K562 (cell line): ENCODE results near the gene DRP2.

Experiments used
- CTCF ChIP-seq, 3 experiments: IDR thresholded peaks in 2 of 3; conservative IDR thresholded peaks in 1 of 3; 2 replicates each; pipeline ENCODE4 v1.5.1; 2011 to 2012; ENCODE audit warnings: low read length in 3 of 3, mild to moderate bottlenecking in 3 of 3, control low read depth in 2 of 3, improper control_type of control experiment in 1 of 3, inconsistent platforms in 1 of 3, low read depth in 1 of 3, mixed read lengths in 1 of 3, moderate library complexity in 1 of 3; ENCODE audit not compliant: insufficient read depth in 2 of 3
- DNMT1 ChIP-seq: fragments of 450-650 bp; IDR thresholded peaks from 2 replicates; pipeline ENCODE4 v1.6.1; 2016; ENCODE audit warnings: antibody characterized with exemption, mild to moderate bottlenecking
- EZH2 ChIP-seq: IDR thresholded peaks from 2 replicates; pipeline ENCODE4 v1.6.1; 2012; ENCODE audit warnings: low read depth, mild to moderate bottlenecking, inconsistent platforms, low read length, borderline replicate concordance
- FOS ChIP-seq: IDR thresholded peaks from 3 replicates; pipeline ENCODE4 v1.6.1; 2011; ENCODE audit not compliant: insufficient read length; ENCODE audit errors: extremely low read depth
- GABPB1 ChIP-seq: sonication (generic); formaldehyde crosslinking; IDR thresholded peaks from 2 replicates; pipeline ENCODE4 v1.8.0; 2022; ENCODE audit warnings: mild to moderate bottlenecking, missing genetic modification reagents
- IFI16 ChIP-seq: fragments of 250-450 bp; sonication (Bioruptor Pico); IDR thresholded peaks from 2 replicates; pipeline ENCODE4 v2.1.2; 2022; ENCODE audit warnings: mild to moderate bottlenecking, inconsistent platforms
- NFIX ChIP-seq: fragments of 250-450 bp; sonication (Bioruptor Pico); IDR thresholded peaks from 2 replicates; pipeline ENCODE4 v1.4.0; 2020; ENCODE audit warnings: low read depth, mild to moderate bottlenecking, moderate library complexity
- POLR2A ChIP-seq: fragments of 450-650 bp; conservative IDR thresholded peaks from 2 replicates; pipeline ENCODE4 v1.6.1; 2016
- RFX5 ChIP-seq: IDR thresholded peaks from 2 replicates; pipeline ENCODE4 v1.6.1; 2011; ENCODE audit warnings: low read depth, mild to moderate bottlenecking, improper control_type of control experiment, low read length
- SREBF2 ChIP-seq: sonication (generic); formaldehyde crosslinking; IDR thresholded peaks from 2 replicates; pipeline ENCODE4 v1.4.0; 2020; ENCODE audit warnings: mild to moderate bottlenecking, missing genetic modification reagents
- ZBTB34 ChIP-seq: fragments of 250-450 bp; sonication (Bioruptor Pico); IDR thresholded peaks from 2 replicates; pipeline ENCODE4 v1.8.0; 2021; ENCODE audit warnings: mild to moderate bottlenecking, moderate library complexity
- ZFP30 ChIP-seq: fragments of 250-450 bp; sonication (Bioruptor Pico); IDR thresholded peaks from 2 replicates; pipeline ENCODE4 v1.8.0; 2022; ENCODE audit warnings: moderate library complexity, mild to moderate bottlenecking, inconsistent platforms, borderline replicate concordance
- TF ChIP-seq, protein P1 (sequence below): fragments of 450-650 bp; IDR thresholded peaks from 2 replicates; pipeline ENCODE4 v1.6.1; 2018; ENCODE audit not compliant: partially characterized antibody
- TF ChIP-seq, protein P2 (sequence below): sonication (generic); formaldehyde crosslinking; IDR thresholded peaks from 2 replicates; pipeline ENCODE4 v1.8.0; 2022; ENCODE audit warnings: mild to moderate bottlenecking, missing genetic modification reagents, borderline replicate concordance

DNA sequence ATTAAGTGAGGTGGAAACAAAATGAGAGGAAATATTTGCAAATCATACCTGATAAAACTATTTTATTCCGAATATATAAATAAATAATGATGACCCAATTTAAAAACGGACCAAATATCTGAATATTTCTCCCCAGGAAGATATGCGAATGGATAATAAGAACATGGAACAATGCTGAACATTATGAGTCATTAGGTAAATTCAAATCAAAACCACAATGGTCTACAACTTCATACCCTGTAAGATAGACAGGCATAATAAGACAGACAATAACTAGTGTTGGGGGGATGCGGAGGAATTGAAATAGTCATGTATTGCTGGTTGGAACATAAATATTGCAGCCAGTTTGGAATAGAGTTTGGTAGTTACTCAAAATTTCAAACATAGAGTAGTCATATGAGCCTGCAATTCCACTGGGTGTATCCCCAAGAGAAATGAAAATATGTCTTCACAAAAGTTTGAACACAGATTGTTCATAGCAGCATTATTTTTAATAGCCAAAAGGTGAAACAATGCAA lies 47.6 kb upstream of the DRP2 start:
- no peak for TF ChIP-seq FOS
- TF ChIP-seq, protein P1, sequence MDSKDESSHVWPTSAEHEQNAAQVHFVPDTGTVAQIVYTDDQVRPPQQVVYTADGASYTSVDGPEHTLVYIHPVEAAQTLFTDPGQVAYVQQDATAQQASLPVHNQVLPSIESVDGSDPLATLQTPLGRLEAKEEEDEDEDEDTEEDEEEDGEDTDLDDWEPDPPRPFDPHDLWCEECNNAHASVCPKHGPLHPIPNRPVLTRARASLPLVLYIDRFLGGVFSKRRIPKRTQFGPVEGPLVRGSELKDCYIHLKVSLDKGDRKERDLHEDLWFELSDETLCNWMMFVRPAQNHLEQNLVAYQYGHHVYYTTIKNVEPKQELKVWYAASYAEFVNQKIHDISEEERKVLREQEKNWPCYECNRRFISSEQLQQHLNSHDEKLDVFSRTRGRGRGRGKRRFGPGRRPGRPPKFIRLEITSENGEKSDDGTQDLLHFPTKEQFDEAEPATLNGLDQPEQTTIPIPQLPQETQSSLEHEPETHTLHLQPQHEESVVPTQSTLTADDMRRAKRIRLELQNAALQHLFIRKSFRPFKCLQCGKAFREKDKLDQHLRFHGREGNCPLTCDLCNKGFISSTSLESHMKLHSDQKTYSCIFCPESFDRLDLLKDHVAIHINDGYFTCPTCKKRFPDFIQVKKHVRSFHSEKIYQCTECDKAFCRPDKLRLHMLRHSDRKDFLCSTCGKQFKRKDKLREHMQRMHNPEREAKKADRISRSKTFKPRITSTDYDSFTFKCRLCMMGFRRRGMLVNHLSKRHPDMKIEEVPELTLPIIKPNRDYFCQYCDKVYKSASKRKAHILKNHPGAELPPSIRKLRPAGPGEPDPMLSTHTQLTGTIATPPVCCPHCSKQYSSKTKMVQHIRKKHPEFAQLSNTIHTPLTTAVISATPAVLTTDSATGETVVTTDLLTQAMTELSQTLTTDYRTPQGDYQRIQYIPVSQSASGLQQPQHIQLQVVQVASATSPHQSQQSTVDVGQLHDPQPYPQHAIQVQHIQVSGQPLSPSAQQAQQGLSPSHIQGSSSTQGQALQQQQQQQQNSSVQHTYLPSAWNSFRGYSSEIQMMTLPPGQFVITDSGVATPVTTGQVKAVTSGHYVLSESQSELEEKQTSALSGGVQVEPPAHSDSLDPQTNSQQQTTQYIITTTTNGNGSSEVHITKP = no peak
- TF ChIP-seq, protein P2, sequence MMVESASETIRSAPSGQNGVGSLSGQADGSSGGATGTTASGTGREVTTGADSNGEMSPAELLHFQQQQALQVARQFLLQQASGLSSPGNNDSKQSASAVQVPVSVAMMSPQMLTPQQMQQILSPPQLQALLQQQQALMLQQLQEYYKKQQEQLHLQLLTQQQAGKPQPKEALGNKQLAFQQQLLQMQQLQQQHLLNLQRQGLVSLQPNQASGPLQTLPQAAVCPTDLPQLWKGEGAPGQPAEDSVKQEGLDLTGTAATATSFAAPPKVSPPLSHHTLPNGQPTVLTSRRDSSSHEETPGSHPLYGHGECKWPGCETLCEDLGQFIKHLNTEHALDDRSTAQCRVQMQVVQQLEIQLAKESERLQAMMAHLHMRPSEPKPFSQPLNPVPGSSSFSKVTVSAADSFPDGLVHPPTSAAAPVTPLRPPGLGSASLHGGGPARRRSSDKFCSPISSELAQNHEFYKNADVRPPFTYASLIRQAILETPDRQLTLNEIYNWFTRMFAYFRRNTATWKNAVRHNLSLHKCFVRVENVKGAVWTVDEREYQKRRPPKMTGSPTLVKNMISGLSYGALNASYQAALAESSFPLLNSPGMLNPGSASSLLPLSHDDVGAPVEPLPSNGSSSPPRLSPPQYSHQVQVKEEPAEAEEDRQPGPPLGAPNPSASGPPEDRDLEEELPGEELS = no peak
- TF ChIP-seq CTCF (IDR thresholded peaks at IDR 0.05 in 2 of 3, conservative IDR thresholded peaks at IDR 0.05 in 1 of 3; ENCODE audit: insufficient read depth in 2 of 3, low read depth in 1 of 3, low read length in 3 of 3) = no peak
- no peak for TF ChIP-seq POLR2A
- no peak for TF ChIP-seq SREBF2
- no peak for TF ChIP-seq EZH2
- TF ChIP-seq GABPB1 (CRISPR knock-in tag) = no peak
- TF ChIP-seq ZFP30 (CRISPR knock-in tag) = no peak
- no peak for TF ChIP-seq IFI16 (CRISPR knock-in tag)
- no peak for TF ChIP-seq DNMT1
- TF ChIP-seq RFX5 = no peak
- TF ChIP-seq ZBTB34 (CRISPR knock-in tag) = no peak
- no peak for TF ChIP-seq NFIX (CRISPR knock-in tag)
